ENCODE results near the gene ARRB2.

ARRB2 gene

GRCh38 chr17:4733073-4733531 is 22.7 kb downstream of the ARRB2 start:
- DNase-seq = no peak

- DNase-seq = no peak
Observed at GRCh38 chr17:4734857-4735475, 24.5 kb downstream of the ARRB2 start.

GRCh38 chr17:4735876-4736651 is 25.6 kb downstream of the ARRB2 start:
- DNase-seq = no peak

- DNase-seq = peak; percentile 43
Observed at GRCh38 chr17:4738136-4739121, 28.0 kb downstream of the ARRB2 start.

GRCh38 chr17:4739122-4740024 is 28.9 kb downstream of the ARRB2 start, which contains the start of the genes CXCL16 and ZMYND15:
Gene CXCL16, minus strand, starts transcription at chr17:4739928. Its CDS starts 589 bp downstream, at chr17:4739339.
Gene ZMYND15, plus strand, starts transcription at chr17:4739833. Its CDS starts 716 bp downstream, at chr17:4740549.
- peak; percentile 75 for DNase-seq

- no peak for DNase-seq
Observed at GRCh38 chr17:4740025-4740351, 29.6 kb downstream of the ARRB2 start.

GRCh38 chr17:4740584-4740983 is 30.2 kb downstream of the ARRB2 start:
- no peak for DNase-seq

GRCh38 chr17:4741544-4741943 is 31.1 kb downstream of the ARRB2 start:
- no peak for DNase-seq

- no peak for DNase-seq
Observed at GRCh38 chr17:4742133-4742532, 31.7 kb downstream of the ARRB2 start.

- DNase-seq = no peak
Observed at GRCh38 chr17:4742629-4743028, 32.2 kb downstream of the ARRB2 start.

- DNase-seq = no peak
Observed at GRCh38 chr17:4743216-4743615, 32.8 kb downstream of the ARRB2 start.

- DNase-seq = no peak
Observed at GRCh38 chr17:4743898-4744297, 33.5 kb downstream of the ARRB2 start.

- DNase-seq = no peak
Observed at GRCh38 chr17:4744999-4745969, 34.9 kb downstream of the ARRB2 start.

GRCh38 chr17:4747847-4748246 is 37.4 kb downstream of the ARRB2 start:
- no peak for DNase-seq

GRCh38 chr17:4748686-4749085 is 38.3 kb downstream of the ARRB2 start:
- DNase-seq = no peak

GRCh38 chr17:4750606-4751005 is 40.2 kb downstream of the ARRB2 start:
- no peak for DNase-seq

GRCh38 chr17:4751932-4752331 is 41.5 kb downstream of the ARRB2 start:
- DNase-seq = no peak

- no peak for DNase-seq
Observed at GRCh38 chr17:4753392-4753791, 43.0 kb downstream of the ARRB2 start.

GRCh38 chr17:4759776-4760236 is 49.4 kb downstream of the ARRB2 start:
- DNase-seq = no peak

GRCh38 chr17:4764595-4764994 is 54.2 kb downstream of the ARRB2 start:
- DNase-seq = no peak

GRCh38 chr17:4766201-4766600 is 55.8 kb downstream of the ARRB2 start:
- no peak for DNase-seq
